SU-DHL-6 (cell line): ENCODE data around the gene MAGEA12.
"Not testable (repeated sequence)": the region's sequence is repeated elsewhere in the genome, so short reads cannot be mapped to it uniquely, and the experiment has no call there.

Experiments used
- H2AFZ ChIP-seq: fragments of 200-600 bp; sonication (generic); 2 replicates; pipeline ENCODE4 v1.6.1; 2014; ENCODE audit warnings: low read depth, mild to moderate bottlenecking, moderate library complexity, mixed read lengths, antibody characterized with exemption, low read length; ENCODE audit not compliant: severe bottlenecking
- H3F3A ChIP-seq: fragments of 200-600 bp; shearing (Covaris generic); 2 replicates; pipeline ENCODE4 v1.6.0; 2016; ENCODE audit warnings: antibody characterized with exemption, mild to moderate bottlenecking; ENCODE audit not compliant: insufficient read depth
- H3K27ac ChIP-seq: fragments of 200-600 bp; sonication (generic); 2 replicates; pipeline ENCODE4 v1.5.1; 2016; ENCODE audit warnings: low read depth, mild to moderate bottlenecking, low read length, moderate library complexity, mixed read lengths
- H3K27me3 ChIP-seq: fragments of 200-600 bp; sonication (generic), shearing (Covaris generic); 2 replicates; pipeline ENCODE4 v1.6.0; 2014; ENCODE audit warnings: mild to moderate bottlenecking, low read length
- H3K36me3 ChIP-seq: fragments of 200-600 bp; sonication (generic); 2 replicates; pipeline ENCODE4 v1.6.1; 2014; ENCODE audit warnings: mild to moderate bottlenecking, low read length, mixed read lengths
- H3K4me2 ChIP-seq: fragments of 300-600, 200-600 bp; shearing (Covaris generic), sonication (generic); 2 replicates; pipeline ENCODE4 v1.6.0; 2014; ENCODE audit warnings: low read length, low read depth, mild to moderate bottlenecking; ENCODE audit not compliant: poor library complexity, severe bottlenecking
- H3K4me3 ChIP-seq: fragments of 200-600 bp; sonication (generic); 2 replicates; pipeline ENCODE4 v1.5.1; 2014; ENCODE audit warnings: antibody characterized with exemption, low read length, mild to moderate bottlenecking, mixed read lengths; ENCODE audit not compliant: insufficient read depth, poor library complexity, severe bottlenecking
- H3K79me2 ChIP-seq: fragments of 200-600 bp; sonication (generic); 2 replicates; pipeline ENCODE4 v1.6.1; 2014; ENCODE audit warnings: mild to moderate bottlenecking, low read length, moderate library complexity; ENCODE audit not compliant: insufficient read depth
- H3K9ac ChIP-seq: fragments of 200-600 bp; sonication (generic); 2 replicates; pipeline ENCODE4 v1.7.0; 2014; ENCODE audit warnings: mild to moderate bottlenecking, low read length
- H3K9me2 ChIP-seq: fragments of 200-600 bp; sonication (generic); replicated peaks from 2 replicates; pipeline ENCODE4 v1.6.1; 2014; ENCODE audit warnings: low read length; ENCODE audit not compliant: insufficient read depth
- H3K9me3 ChIP-seq: fragments of 200-600 bp; sonication (generic); 2 replicates; pipeline ENCODE4 v1.6.1; 2014; ENCODE audit warnings: low read length, mixed read lengths; ENCODE audit not compliant: insufficient read depth
- H4K20me1 ChIP-seq: fragments of 200-600 bp; sonication (generic); 2 replicates; pipeline ENCODE4 v1.6.1; 2014; ENCODE audit warnings: low read depth, mild to moderate bottlenecking, antibody characterized with exemption, low read length, moderate library complexity, mixed read lengths
- EZH2phosphoT487 ChIP-seq: fragments of 200-600 bp; sonication (generic), shearing (Covaris generic); conservative IDR thresholded peaks from 2 replicates; pipeline ENCODE4 v1.6.1; 2018; ENCODE audit warnings: mild to moderate bottlenecking, antibody characterized with exemption, low read length, moderate library complexity, mixed read lengths
- TF ChIP-seq, protein P1 (sequence below): fragments of 200-600 bp; sonication (generic); IDR thresholded peaks from one replicate; pipeline ENCODE4 v1.5.1; 2017; ENCODE audit warnings: antibody characterized with exemption, mild to moderate bottlenecking, low read length, moderate library complexity; ENCODE audit not compliant: insufficient read depth, poor library complexity, severe bottlenecking

The MAGEA12 gene, protein sequence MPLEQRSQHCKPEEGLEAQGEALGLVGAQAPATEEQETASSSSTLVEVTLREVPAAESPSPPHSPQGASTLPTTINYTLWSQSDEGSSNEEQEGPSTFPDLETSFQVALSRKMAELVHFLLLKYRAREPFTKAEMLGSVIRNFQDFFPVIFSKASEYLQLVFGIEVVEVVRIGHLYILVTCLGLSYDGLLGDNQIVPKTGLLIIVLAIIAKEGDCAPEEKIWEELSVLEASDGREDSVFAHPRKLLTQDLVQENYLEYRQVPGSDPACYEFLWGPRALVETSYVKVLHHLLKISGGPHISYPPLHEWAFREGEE

DNA sequence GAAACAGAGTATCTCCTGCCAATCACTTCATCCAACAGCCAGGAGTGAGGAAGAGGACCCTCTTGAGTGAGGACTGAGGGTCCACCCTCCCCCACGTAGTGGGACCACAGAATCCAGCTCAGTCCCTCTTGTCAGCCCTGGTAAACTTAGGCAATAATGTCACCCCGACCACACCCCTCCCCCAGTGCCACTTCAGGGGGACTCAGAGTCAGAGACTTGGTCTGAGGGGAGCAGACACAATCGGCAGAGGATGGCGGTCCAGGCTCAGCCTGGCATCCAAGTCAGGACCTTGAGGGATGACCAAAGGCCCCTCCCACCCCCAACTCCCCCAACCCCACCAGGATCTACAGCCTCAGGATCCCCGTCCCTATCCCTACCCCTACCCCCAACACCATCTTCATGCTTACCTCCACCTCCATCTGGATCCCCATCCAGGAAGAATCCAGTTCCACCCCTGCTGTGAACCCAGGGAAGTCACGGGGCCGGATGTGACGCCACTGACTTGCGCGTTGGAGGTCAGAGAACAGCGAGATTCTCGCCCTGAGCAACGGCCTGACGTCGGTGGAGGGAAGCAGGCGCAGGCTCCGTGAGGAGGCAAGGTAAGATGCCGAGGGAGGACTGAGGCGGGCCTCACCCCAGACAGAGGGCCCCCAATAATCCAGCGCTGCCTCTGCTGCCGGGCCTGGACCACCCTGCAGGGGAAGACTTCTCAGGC is at the start of gene MAGEA12, which contains the start of gene CSAG1:
MAGEA12 (plus strand) TSS at position 497 of the 715 bp plus-strand sequence. CDS start 2,405 bp downstream, outside the sequence.
CSAG1 (minus strand) TSS at position 461 of the 715 bp plus-strand sequence. CDS start 1,261 bp downstream, outside the sequence.
- Histone ChIP-seq H3K9me3 (no peaks in the 10 kb centered on the region), H3K4me3 (no peak within 1 kb of the TSS), H4K20me1 (no peaks in the 10 kb centered on the region), H3K27ac (no peak within 1 kb of the TSS), H2AFZ (no peak within 1 kb of the TSS), H3K9ac (no peak within 1 kb of the TSS), H3F3A (no peaks in the 10 kb centered on the region), H3K9me2 (no peaks in the 10 kb centered on the region), H3K4me2 (no peak within 1 kb of the TSS), H3K36me3 (no peaks in the 10 kb centered on the region), H3K27me3 (no peaks in the 10 kb centered on the region), H3K79me2 (no peaks in the 10 kb centered on the region)
- TF ChIP-seq, protein P1, sequence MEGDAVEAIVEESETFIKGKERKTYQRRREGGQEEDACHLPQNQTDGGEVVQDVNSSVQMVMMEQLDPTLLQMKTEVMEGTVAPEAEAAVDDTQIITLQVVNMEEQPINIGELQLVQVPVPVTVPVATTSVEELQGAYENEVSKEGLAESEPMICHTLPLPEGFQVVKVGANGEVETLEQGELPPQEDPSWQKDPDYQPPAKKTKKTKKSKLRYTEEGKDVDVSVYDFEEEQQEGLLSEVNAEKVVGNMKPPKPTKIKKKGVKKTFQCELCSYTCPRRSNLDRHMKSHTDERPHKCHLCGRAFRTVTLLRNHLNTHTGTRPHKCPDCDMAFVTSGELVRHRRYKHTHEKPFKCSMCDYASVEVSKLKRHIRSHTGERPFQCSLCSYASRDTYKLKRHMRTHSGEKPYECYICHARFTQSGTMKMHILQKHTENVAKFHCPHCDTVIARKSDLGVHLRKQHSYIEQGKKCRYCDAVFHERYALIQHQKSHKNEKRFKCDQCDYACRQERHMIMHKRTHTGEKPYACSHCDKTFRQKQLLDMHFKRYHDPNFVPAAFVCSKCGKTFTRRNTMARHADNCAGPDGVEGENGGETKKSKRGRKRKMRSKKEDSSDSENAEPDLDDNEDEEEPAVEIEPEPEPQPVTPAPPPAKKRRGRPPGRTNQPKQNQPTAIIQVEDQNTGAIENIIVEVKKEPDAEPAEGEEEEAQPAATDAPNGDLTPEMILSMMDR: no peak
- TF ChIP-seq EZH2phosphoT487: no peak

DNA sequence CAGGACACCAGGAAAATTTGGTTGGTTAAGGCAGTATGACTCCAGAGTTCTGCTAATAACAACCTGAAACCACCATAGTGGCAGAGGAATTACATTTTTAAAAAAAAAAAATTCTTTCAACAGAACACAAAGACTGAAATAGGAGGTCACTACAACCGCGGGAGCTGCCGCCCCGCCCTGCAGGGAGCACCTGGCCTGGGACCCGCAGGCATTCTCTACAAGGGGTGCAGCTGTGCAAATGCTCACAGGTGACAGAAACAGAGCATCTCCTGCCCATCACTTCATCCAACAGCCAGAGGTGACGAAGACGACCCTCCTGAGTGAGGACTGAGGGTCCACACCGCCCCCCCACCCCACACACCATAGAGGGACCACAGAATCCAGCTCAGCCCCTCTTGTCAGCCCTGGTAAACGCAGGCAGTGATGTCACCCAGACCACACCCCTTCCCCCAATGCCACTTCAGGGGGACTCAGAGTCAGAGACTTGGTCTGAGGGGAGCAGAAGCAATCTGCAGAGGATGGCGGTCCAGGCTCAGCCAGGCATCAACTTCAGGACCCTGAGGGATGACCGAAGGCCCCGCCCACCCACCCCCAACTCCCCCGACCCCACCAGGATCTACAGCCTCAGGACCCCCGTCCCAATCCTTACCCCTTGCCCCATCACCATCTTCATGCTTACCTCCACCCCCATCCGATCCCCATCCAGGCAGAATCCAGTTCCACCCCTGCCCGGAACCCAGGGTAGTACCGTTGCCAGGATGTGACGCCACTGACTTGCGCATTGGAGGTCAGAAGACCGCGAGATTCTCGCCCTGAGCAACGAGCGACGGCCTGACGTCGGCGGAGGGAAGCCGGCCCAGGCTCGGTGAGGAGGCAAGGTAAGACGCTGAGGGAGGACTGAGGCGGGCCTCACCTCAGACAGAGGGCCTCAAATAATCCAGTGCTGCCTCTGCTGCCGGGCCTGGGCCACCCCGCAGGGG is 35.3 kb upstream of the MAGEA12 start, which contains the start of gene MAGEA3:
MAGEA3 (plus strand) TSS at position 843 of the 980 bp plus-strand sequence. CDS start 2,039 bp downstream, outside the sequence.
- not testable (repeated sequence) for H3K27me3 ChIP-seq, H3K79me2 ChIP-seq, H3K4me2 ChIP-seq, H3K9me3 ChIP-seq, H3K4me3 ChIP-seq, H4K20me1 ChIP-seq, H3K9ac ChIP-seq, H3F3A ChIP-seq, H2AFZ ChIP-seq, H3K36me3 ChIP-seq, H3K27ac ChIP-seq, H3K9me2 ChIP-seq

DNA sequence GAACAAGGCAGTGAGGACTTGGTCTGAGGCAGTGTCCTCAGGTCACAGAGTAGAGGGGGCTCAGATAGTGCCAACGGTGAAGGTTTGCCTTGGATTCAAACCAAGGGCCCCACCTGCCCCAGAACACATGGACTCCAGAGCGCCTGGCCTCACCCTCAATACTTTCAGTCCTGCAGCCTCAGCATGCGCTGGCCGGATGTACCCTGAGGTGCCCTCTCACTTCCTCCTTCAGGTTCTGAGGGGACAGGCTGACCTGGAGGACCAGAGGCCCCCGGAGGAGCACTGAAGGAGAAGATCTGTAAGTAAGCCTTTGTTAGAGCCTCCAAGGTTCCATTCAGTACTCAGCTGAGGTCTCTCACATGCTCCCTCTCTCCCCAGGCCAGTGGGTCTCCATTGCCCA is 33.2 kb upstream of the MAGEA12 start:
- not testable (repeated sequence) for H4K20me1 ChIP-seq

DNA sequence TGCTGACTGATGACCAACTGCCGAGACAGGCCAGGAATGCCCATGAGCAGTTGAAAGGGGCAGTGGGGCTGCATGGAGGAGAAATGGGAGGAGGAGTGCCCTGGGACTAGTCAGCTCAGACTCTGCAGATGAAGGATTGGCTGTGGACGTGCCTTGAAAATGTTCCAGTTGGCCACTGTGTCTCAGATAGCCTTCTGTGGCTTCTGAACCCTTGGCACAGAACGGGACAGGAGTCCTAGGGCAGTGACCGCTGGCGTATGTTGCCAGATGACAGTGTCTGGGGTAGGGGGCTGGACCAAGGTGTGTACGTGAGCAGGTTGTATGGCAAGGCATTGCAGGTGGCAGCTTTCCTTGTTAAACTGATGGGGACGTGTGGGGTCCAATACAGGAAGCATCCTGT is 27.1 kb upstream of the MAGEA12 start:
- H3K9me2 ChIP-seq, H3K36me3 ChIP-seq, H3K27ac ChIP-seq, H3K79me2 ChIP-seq, H3K9ac ChIP-seq, H3F3A ChIP-seq, H3K4me2 ChIP-seq, H3K9me3 ChIP-seq, H4K20me1 ChIP-seq, H3K27me3 ChIP-seq, H2AFZ ChIP-seq, H3K4me3 ChIP-seq: not testable (repeated sequence)

More for the DNA sequence above, 33.2 kb upstream of the MAGEA12 start:
- not testable (repeated sequence) for H3F3A ChIP-seq, H3K4me2 ChIP-seq, H3K79me2 ChIP-seq, H3K9me3 ChIP-seq, H3K27ac ChIP-seq, H3K27me3 ChIP-seq, H3K9me2 ChIP-seq, H3K9ac ChIP-seq, H3K4me3 ChIP-seq, H2AFZ ChIP-seq, H3K36me3 ChIP-seq

DNA sequence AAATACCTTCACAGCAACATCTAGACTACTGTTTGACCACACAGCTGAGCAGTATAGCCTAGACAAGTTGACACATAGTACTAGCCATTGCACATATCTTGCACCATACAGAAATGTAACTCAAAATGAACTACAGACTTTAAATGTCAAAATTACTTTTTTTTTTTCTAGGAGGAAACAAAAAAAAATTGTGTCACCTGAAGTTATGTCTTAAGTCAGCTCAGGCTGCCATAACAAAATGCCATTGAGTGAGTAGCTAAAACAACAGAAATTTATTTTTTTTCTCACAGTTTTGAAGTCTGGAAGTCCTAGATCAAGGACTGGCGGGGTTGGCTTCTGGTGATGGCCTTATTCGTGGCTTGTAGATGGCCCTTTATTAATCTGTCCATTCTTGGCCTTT is 24.4 kb upstream of the MAGEA12 start, which contains the start of gene CSAG2:
CSAG2 (minus strand) TSS at position 101 of the 400 bp plus-strand sequence. CDS start 161 bp downstream, outside the sequence.
- not testable (repeated sequence) for H3K27ac ChIP-seq, H3K9ac ChIP-seq, H3K79me2 ChIP-seq, H3K27me3 ChIP-seq, H3K36me3 ChIP-seq, H3K4me2 ChIP-seq, H3K9me3 ChIP-seq, H2AFZ ChIP-seq, H3K4me3 ChIP-seq, H4K20me1 ChIP-seq, H3F3A ChIP-seq, H3K9me2 ChIP-seq

DNA sequence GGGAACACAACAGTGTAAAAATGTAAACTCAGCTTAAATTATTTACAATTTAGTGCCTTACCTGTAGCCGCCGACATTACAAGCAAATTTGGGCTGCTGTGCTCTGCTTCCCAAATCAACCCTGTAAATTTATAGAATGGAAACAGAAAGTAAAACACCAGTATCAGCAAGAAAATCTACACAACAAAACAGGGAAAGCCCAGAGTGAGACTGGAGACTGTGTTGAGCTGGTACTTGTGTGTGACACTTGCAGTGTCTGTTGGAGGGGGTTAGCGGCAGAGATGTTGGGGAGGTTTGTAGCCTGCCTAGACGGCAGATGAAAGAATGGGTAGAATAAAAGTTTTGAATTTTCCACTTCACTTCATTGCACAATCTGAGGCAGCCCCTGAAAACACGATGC is 20.4 kb upstream of the MAGEA12 start:
- not testable (repeated sequence) for H3K4me3 ChIP-seq, H3K36me3 ChIP-seq, H3K9me3 ChIP-seq, H3K27ac ChIP-seq, H3K9me2 ChIP-seq, H2AFZ ChIP-seq, H3K27me3 ChIP-seq, H4K20me1 ChIP-seq, H3F3A ChIP-seq, H3K9ac ChIP-seq, H3K79me2 ChIP-seq, H3K4me2 ChIP-seq
